AG10803 (cell line): ENCODE results near the gene CPS1.

ENCODE experiments used
- DNase-seq: peaks from one replicate; pipeline ENCODE4 v3.0.0; 2010; ENCODE audit warnings: low read depth
- H3K4me3 ChIP-seq: 2 replicates; pipeline ENCODE4 v1.5.1; 2011; ENCODE audit warnings: mild to moderate bottlenecking, low read length, control low read depth
- TF ChIP-seq, protein P1 (sequence below): conservative IDR thresholded peaks from 2 replicates; pipeline ENCODE4 v1.5.1; 2011; ENCODE audit warnings: mild to moderate bottlenecking, low read length, control low read depth, inconsistent platforms

CPS1 gene

DNA sequence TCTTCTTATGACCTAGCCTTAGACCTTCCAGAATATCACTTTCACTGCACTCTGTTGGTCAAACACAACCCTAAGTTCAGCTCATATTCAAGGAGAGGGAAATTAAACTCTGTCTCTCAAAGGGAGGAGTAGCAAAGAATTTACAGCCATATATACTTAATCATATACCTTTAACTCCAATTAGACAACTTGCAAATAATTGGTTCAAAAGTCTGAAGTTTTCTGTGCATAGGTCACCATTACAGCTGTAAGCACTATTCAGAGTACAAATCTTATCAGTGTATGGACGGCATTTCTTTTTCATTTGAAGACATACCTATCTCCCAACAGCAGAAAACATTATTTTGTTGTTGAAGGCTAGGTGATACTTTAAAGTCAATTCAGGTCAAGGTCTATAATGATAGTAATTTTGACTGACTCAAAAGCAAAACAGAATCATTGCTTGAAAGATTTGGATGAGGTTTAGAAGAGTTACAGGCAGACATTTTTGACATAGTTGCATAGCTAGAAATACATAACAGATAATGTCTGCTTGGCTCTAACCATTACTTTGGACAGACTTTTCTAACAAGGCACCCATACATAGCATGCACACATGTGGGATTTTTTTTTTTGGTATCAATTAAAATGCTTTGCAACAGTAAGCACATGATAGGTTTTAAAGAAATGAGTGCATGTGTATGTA lies 131.5 kb downstream of the CPS1 start:
- DNase-seq = no peak
- TF ChIP-seq, protein P1, sequence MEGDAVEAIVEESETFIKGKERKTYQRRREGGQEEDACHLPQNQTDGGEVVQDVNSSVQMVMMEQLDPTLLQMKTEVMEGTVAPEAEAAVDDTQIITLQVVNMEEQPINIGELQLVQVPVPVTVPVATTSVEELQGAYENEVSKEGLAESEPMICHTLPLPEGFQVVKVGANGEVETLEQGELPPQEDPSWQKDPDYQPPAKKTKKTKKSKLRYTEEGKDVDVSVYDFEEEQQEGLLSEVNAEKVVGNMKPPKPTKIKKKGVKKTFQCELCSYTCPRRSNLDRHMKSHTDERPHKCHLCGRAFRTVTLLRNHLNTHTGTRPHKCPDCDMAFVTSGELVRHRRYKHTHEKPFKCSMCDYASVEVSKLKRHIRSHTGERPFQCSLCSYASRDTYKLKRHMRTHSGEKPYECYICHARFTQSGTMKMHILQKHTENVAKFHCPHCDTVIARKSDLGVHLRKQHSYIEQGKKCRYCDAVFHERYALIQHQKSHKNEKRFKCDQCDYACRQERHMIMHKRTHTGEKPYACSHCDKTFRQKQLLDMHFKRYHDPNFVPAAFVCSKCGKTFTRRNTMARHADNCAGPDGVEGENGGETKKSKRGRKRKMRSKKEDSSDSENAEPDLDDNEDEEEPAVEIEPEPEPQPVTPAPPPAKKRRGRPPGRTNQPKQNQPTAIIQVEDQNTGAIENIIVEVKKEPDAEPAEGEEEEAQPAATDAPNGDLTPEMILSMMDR = no peak
- H3K4me3 ChIP-seq = no peak overlapping the region

DNA sequence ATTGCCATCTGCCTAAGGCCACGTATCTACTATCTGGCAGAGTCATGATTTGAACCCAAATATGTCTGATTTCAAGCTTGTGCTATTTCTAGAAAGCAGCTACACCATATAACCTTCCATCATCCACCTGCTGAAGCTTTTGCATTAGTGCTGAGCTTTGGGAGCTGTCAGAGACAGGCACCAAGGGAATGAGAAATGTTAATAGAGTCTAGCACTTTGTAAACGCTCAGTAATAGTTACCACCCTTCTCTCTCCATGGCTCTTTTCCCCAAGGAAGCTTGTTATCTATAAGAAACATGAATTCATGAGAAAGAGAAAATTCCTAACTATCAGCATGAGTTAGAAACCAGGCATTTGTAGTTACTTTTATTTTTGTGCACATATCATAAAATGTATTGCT lies 151.5 kb downstream of the CPS1 start:
- H3K4me3 ChIP-seq = no peak overlapping the region
- no peak for DNase-seq
- TF ChIP-seq, protein P1 = no peak

DNA sequence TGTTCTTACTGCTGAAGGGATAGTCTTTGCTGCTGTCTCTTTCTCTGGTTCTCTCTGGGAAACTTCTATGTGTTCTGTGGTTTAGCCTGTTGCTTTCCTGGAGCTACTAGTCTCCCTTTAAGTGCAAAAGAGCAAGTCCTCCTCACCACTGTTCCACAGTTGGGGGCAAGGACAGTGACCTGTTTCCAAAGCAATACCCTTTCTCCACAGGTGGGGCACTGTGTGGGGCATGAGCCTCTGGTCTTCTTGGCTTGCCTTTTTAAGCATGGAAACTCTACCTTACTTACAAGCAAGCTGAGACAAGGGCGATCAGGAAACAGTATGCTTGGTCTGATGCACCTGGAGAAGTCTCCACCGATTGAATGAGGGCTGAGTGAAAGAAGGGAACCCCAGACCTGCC lies 156.7 kb downstream of the CPS1 start:
- TF ChIP-seq, protein P1 = no peak
- no peak overlapping the region for H3K4me3 ChIP-seq
- DNase-seq = no peak

DNA sequence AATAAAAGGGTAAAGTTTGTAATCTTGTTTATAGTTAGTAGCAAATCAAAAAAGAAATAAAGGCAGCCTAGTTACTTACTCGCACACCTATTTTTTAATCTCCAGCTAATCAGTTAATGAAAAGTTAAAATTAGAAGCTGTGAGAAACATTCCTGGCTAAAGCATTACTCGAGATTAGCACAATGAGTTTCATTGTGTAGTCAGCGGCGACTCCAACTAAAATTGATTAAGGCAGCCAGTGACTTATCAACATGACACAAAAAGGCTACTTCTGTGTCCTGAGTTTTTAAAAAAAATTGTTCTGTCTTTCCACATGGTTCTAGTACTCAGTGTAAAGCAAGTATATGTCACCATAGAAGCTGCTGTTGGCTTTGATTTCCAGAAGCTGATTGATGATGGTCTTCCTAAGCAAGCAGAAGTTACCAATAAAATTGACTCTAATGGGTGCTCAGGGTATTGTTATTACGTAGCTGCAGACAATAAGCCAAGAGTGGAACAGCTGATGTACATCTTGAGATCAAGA lies 159.2 kb downstream of the CPS1 start:
- no peak overlapping the region for H3K4me3 ChIP-seq
- TF ChIP-seq, protein P1 = no peak
- no peak for DNase-seq

DNA sequence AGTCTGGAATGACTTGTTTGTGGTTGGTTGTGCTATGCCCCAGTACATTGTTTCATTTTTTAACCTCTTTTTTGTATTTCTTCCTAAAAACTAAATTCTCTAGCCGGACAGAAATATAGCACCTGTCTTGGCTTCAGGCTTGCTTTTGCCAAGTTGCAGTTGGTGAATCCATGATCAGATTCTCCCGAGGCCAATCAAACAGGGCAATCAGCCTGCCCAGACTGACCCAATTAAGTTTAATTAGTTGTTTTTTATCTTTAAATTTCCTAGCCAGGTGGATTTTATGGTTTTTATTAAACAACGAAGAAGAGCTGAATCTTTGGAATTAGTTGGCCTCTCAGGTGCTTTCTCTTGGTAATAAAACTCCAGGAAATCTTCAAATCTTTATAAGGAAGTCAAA lies 162.1 kb downstream of the CPS1 start:
- no peak for DNase-seq
- no peak overlapping the region for H3K4me3 ChIP-seq
- TF ChIP-seq, protein P1 = no peak

DNA sequence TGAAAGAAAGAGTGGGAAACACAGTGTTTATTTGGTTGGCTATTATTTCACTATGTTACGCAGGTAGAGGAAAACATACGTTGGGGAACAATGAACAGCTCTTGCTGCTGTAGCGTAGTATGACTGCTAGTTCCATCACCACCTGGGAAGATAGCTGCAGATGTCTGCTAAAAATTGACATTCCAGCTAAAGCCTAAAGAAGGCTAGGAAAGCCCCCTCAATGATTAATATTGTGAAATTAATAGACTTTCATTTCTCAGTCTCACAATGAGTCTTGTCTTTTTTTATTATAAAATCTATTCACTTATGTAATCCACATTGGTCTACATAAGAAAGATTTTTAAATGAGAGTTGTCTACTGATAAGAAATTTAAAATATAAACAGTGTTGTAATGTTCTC lies 165.7 kb downstream of the CPS1 start:
- TF ChIP-seq, protein P1 = no peak
- H3K4me3 ChIP-seq = no peak overlapping the region
- no peak for DNase-seq

DNA sequence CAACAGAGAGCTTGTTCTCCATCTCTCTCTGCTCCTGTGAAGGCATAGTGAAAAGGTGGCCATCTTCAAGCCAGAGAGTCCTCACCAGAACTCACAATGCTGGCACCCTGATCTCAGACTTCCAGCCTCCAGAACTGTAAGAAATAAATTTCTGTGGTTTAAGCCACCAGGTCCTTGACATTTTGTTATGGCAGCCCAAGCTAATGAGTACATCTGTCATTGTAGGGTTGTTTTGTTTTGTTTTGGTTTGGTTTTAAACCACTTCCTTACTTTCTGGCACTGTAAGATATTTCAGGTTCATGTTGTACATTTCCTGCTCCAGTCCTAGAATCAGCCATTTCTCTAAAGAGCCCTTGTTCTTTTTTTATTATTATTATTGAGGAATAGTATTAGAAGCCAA lies 171.2 kb downstream of the CPS1 start:
- H3K4me3 ChIP-seq = no peak overlapping the region
- no peak for DNase-seq
- TF ChIP-seq, protein P1 = no peak
